ENCODE results near the gene WNT6. TPM values are rescaled to one million over a fixed set of nuclear protein-coding genes. Genes with fewer than 3 reads are reported as not detected.

The WNT6 gene
- total and polyA plus RNA-seq, 2 of the 8 experiments (the other 6 are each of a cell fraction or from before 2014, with no cell fraction given): not detected

DNA sequence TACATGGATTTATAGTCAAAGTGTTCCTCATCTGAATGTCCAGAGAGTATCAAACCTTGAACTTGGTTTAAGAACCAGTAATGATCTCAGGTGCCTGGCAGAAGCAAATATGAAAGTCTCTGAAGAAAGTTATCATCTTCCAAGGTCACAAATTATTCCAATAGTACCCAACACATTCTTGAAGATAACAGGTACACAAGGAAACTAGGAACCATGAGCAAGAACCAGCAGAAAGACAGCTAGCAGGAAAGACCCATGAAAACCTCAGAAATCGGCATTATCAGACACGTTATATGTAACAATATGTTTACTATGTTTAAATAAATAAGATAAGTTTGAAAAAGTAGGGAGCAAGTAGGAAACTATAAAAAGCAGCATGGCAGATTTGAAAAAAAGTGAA lies 22.1 kb upstream of the WNT6 start (continued):
- no peak for TF ChIP-seq MAX (IDR thresholded peaks at IDR 0.05)
